Kidney epithelial cell (primary cell): ENCODE measurements around the gene SCMH1. TPM values are rescaled to one million over a fixed set of nuclear protein-coding genes. Genes with fewer than 3 reads are reported as not detected.

ENCODE experiments used
- DNase-seq: peaks from one replicate; pipeline ENCODE4 v3.0.0-alpha.2; 2010; ENCODE audit warnings: low read depth
- H3K27me3 ChIP-seq: 2 replicates; pipeline ENCODE4 v1.6.0; 2011; ENCODE audit warnings: low read length; ENCODE audit not compliant: control insufficient read depth, insufficient read depth
- H3K36me3 ChIP-seq: 2 replicates; pipeline ENCODE4 v1.5.1; 2011; ENCODE audit warnings: low read length; ENCODE audit not compliant: control insufficient read depth, insufficient read depth
- H3K4me3 ChIP-seq: 2 replicates; pipeline ENCODE4 v1.5.1; 2011; ENCODE audit warnings: low read depth, mild to moderate bottlenecking, control low read depth, low read length
- CTCF ChIP-seq: IDR thresholded peaks from 2 replicates; pipeline ENCODE4 v1.5.1; 2011; ENCODE audit warnings: mild to moderate bottlenecking, moderate library complexity, low read length, control low read depth, inconsistent platforms; ENCODE audit not compliant: insufficient read depth, poor library complexity, severe bottlenecking
- total RNA-seq: library from RNA; depleted of rRNA; stranded (reverse); fragments of >200 nt; gene quantifications from 2 replicates; pipeline ENCODE4 v1.2.3, GENCODE V29; 2015

Gene SCMH1
- total RNA-seq, 1 donor from 2014 or later, result 24.3 TPM

GRCh38 chr1:40978886-40979240 lies 263.2 kb downstream of the SCMH1 start:
- TF ChIP-seq CTCF, result no peak
- Histone ChIP-seq H3K27me3 (no peaks in the 10 kb centered on the region), H3K4me3 (peak overlapping the region; percentile 60), H3K36me3 (no peaks in the 10 kb centered on the region)
- no peak for DNase-seq

- Histone ChIP-seq H3K4me3 (no peak overlapping the region), H3K27me3 (no peaks in the 10 kb centered on the region), H3K36me3 (no peaks in the 10 kb centered on the region)
- no peak for TF ChIP-seq CTCF
- DNase-seq, result no peak
Measured at GRCh38 chr1:40977716-40978115, 264.4 kb downstream of the SCMH1 start.

Other genes with a start within 250 kb of the SCMH1 start
- 0.41 TPM in 1 of 2 replicates, not detected in the other for gene SLFNL1, start 220.6 kb downstream of the SCMH1 start, total RNA-seq
- 0.14 and 0.67 TPM in 2 replicates for gene FOXO6, start 119.1 kb upstream of the SCMH1 start, total RNA-seq
- 0.96 TPM in 1 of 2 replicates, not detected in the other for gene EDN2, start 242.4 kb upstream of the SCMH1 start, total RNA-seq